RPMI7951 (cell line): Measurements from ENCODE around the gene TBC1D32. TPM values are rescaled to one million over a fixed set of nuclear protein-coding genes. Genes with fewer than 3 reads are reported as not detected.

Experiments
- total RNA-seq: library from RNA; depleted of rRNA; stranded (reverse); fragments of >200 nt; shearing (Covaris generic); gene quantifications from 2 replicates; pipeline ENCODE4 v1.2.3, GENCODE V29; 2014; rRNA removed

TBC1D32 gene
- total RNA-seq, 1 experiment from 2014 or later = 10.8 TPM

Other genes with a start within 250 kb of the TBC1D32 start
- gene GJA1, start 101.2 kb upstream of the TBC1D32 start, total RNA-seq = 15.2 and 20.7 TPM in 2 replicates